ENCODE measurements around the gene RASEF.
"Not testable (repeated sequence)": the region's sequence is repeated elsewhere in the genome, so short reads cannot be mapped to it uniquely, and the experiment has no call there.

The RASEF gene

DNA sequence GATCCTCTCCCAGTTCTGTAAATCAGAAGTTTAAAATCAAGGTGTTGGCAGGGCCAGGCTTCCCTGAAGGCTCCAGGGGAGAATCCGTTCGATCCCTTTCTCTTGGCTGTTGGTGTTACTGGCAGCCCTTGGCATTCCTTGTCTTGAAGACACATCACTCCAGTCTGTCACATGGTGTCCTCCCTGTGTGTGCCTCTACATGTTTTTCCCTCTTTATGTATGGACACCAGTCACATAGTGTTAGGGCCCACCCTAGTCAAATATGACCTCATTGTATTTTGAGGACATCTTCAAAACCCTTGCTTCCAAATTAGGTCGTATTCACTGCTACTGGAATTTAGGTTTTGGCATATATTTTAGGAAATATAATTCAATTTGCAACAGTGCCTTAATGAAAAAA lies 94.6 kb downstream of the RASEF start:
- DNase-seq: no peak

- peak; percentile 7 for DNase-seq
Measured at GRCh38 chr9:82961504-82962125, 101.3 kb downstream of the RASEF start.

DNA sequence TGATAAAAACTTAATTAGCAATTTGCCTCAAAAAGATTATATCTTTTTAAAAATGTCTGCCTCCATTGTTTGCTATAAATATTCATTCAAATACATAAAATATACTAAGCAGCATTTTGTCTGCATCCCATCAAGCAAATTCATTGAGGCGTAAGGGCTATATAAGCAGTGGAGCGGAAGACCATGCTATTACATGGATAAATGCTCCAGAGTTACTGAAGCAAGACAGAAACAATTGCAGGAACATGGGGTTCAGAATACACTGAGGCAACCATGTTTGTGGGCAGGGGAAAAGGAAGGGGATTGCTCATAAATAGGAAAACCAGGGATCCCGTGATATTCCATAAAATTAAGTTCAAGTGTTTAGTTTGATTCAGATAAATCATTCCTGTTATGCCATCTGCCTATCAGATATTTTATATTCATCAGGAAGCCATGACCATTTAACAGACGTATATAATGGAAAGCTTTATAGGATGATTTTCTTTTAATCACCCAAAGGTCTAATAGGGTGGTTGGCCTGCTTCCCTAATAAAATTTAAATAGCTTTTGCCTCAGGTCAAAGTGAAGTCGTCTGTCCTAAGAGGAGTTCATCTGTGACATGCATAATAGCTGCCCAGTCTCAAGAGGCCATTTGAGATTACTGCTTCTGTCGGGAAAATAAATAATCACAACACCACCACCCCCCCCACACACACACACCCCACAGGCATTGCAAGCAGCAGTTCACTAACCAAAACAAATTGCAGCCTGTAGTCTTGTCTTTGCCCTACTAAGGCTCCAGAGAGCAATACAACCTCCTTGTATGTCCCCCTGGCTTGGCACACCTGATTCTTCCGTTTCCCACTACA lies 105.2 kb downstream of the RASEF start:
- DNase-seq: no peak

DNA sequence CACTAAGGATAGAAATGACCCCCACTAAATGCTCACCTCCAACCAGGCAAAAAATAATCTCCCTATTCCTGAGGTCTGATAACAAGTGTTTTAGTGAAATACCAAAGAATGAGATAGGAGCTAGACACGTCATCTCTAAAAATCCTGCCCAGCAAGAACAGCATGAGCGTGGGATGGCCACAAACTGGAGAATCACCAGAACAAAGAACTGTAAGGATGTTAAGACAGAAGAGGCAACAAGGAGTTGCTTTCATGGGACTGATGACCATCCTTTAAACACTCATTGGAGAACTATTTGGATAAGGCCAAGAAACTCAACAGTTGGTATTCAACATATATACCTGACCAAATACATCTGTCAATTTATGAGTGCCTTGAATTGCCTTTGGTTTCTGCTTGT lies 113.7 kb downstream of the RASEF start:
- no peak for DNase-seq

- DNase-seq: no peak
Measured at GRCh38 chr9:82940376-82940775, 122.6 kb downstream of the RASEF start.

- no peak for DNase-seq
Measured at GRCh38 chr9:82939451-82939850, 123.5 kb downstream of the RASEF start.

GRCh38 chr9:82938426-82939218 lies 124.3 kb downstream of the RASEF start:
- DNase-seq: no peak

GRCh38 chr9:82936561-82936960 lies 126.4 kb downstream of the RASEF start:
- not testable (repeated sequence) for DNase-seq

DNA sequence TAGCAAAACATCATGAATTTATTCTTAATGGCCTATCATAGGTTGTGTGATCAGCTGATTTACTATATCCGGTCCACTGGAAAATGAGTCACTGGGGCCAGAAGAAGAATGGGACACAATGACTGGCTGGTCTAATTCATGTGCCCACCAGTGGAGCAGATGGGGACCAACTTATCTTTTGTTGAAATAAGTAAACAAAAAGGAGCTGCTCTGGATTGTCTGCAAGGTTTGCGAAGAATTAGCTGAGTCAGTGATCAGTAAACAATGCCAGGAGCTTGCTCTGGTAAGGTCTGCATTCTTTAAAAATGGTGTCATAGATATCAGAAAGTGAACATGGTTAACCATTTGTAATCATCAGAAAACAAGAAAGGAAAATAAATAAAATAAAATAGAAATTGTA lies 128.0 kb downstream of the RASEF start:
- no peak for DNase-seq

DNA sequence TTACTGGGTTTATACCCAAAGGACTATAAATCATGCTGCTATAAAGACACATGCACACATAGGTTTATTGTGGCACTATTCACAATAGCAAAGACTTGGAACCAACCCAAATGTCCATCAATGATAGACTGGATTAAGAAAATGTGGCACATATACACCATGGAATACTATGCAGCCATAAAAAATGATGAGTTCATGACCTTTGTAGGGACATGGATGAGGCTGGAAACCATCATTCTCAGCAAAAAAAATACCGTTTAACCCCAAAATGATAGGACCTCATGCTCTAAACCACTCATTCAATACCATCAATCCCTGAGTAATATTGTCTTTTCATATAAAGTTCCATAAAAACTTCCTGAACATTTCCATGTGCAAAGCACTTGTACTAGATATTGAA lies 128.9 kb downstream of the RASEF start:
- DNase-seq: not testable (repeated sequence)

DNA sequence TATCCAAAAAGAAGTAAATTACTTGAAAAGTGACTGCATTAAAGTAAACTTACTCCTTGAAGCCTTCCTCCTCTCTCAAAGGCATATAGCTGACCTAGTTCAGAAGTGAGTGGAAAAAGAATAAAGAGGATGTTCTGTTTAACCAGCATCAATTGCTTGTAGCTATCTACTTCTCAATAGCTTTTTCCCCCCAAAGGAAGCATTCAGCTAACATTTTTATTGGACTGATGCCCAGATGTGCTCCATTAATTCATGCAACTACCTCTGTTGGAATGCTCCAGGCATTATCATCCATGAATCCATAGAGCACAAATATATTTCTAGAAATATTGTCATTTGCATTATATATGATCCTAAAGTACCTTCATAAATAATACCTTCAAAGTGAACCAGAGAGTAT lies 132.8 kb downstream of the RASEF start:
- no peak for DNase-seq
